Activated T-cell treated with anti-CD3 and anti-CD28 coated beads for 24 hours (primary cell): ENCODE data around the gene MAGEA2.
"Not testable (repeated sequence)": the region's sequence is repeated elsewhere in the genome, so short reads cannot be mapped to it uniquely, and the experiment has no call there.

ENCODE experiments used
- DNase-seq: peaks from one replicate; pipeline ENCODE4 v3.0.0-alpha.2; 2020; ENCODE audit warnings: low read depth

The MAGEA2 gene

DNA sequence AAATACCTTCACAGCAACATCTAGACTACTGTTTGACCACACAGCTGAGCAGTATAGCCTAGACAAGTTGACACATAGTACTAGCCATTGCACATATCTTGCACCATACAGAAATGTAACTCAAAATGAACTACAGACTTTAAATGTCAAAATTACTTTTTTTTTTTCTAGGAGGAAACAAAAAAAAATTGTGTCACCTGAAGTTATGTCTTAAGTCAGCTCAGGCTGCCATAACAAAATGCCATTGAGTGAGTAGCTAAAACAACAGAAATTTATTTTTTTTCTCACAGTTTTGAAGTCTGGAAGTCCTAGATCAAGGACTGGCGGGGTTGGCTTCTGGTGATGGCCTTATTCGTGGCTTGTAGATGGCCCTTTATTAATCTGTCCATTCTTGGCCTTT lies 44.5 kb downstream of the MAGEA2 start, which contains the start of gene CSAG2:
TSS of gene CSAG2 (minus strand) at position 101 of the 400 bp plus-strand sequence. CDS start 161 bp downstream, outside the sequence.
- DNase-seq: not testable (repeated sequence)

DNA sequence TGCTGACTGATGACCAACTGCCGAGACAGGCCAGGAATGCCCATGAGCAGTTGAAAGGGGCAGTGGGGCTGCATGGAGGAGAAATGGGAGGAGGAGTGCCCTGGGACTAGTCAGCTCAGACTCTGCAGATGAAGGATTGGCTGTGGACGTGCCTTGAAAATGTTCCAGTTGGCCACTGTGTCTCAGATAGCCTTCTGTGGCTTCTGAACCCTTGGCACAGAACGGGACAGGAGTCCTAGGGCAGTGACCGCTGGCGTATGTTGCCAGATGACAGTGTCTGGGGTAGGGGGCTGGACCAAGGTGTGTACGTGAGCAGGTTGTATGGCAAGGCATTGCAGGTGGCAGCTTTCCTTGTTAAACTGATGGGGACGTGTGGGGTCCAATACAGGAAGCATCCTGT lies 47.1 kb downstream of the MAGEA2 start:
- not testable (repeated sequence) for DNase-seq

- not testable (repeated sequence) for DNase-seq
Measured at GRCh38 chrX:152700390-152700789, 53.3 kb downstream of the MAGEA2 start.
